Stimulated activated naive CD8-positive, alpha-beta T cell treated with anti-CD3 and anti-CD28 coated beads, Interleukin-15, Interleukin-2, amounts not matched to agents 100 U/mL and 50 U/mL, for 24 hours (primary cell): Measurements from ENCODE around the gene ADCYAP1.

ENCODE experiments used
- ATAC-seq: fragments of 150-1000 bp; cut with Tn5 transposase; one replicate; pipeline ENCODE4 v1.10.0; 2021
- DNase-seq: peaks from one replicate; pipeline ENCODE4 v3.0.0; 2021

ADCYAP1 gene

DNA sequence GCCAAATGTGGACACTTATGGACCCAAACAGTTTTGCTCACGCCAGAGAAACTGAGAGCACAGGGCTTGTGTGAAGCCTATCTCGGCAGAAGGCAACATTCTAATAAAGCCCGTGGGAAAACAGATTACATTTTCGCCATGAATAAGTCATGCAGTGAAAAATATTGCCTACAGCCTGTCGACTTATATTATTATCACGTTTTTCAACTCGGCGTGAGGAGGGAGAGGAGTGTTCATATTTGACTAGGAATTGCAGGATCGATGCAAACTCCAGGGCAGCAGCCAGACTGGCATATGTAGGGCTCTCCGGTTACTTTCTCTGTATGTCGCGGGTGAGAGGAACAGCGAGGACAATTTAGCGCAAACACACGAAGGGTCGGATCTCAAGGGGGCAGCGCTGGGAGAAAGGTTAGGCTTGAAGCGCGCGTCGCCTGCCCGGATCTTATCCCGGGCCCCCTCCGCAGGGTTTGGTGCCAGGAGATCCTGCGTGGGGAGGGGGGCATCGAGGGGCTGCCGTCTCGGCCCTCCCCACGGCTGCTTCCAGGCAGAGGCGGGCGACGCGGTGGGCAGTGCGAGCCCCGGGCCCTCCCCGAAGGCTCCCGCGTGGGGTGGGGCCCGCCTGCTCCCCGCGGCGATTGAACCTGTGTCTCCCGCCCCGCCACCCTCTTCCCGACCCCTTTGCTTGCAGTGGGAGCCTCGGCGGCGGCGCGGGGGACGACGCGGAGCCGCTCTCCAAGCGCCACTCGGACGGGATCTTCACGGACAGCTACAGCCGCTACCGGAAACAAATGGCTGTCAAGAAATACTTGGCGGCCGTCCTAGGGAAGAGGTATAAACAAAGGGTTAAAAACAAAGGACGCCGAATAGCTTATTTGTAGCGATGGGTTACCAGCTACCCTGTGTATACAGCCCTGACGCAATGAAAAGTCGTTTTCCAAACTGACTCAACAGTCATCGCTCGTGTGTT lies 4.4 kb downstream of the ADCYAP1 start:
- DNase-seq (no peak), ATAC-seq (no peak)

- ATAC-seq (no peak), DNase-seq (no peak)
These were observed 5.6 kb downstream of the ADCYAP1 start for GRCh38 chr18:910247-910646.

DNA sequence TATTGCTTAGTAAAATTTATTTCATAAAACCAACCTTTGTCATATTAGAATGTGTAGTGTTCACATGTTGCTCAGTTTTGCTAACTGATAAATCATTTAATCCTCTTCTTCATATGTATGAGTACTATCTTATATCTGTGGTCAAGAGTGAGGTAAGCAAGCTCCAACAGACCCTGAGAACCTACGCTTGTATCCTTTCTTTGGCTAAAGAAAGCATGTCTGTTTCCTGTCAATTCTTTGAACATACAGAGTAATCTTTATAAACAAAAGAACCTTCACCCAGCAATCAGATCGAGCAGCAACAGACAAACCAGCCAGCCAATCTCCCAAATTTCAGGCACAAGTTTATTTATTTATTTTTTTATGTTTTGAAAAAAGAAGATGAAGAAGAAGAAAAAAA lies 6.4 kb downstream of the ADCYAP1 start:
- ATAC-seq = no peak
- DNase-seq = no peak

GRCh38 chr18:911486-911885 lies 6.8 kb downstream of the ADCYAP1 start:
- ATAC-seq (no peak), DNase-seq (no peak)

DNA sequence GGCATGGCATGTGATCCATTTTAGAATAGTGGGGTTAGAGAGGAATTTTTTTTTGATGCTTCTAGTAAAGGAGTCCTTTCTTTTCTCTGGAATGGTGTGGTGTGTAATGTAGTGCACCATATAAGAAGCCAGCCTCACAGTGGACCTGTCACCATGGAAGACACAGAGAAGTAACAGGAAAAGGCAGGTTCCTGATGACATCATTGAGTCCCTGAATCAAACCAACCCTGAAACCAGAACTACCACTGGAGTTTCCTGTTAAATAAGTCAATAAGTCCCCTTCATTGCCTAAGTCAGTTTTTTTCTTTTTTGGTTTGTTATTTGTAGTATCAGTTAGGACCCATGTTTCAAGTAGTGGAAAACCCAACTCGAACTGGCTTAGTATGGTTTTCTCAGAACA lies 11.9 kb downstream of the ADCYAP1 start:
- ATAC-seq = no peak

GRCh38 chr18:919078-919477 lies 14.4 kb downstream of the ADCYAP1 start:
- DNase-seq (no peak), ATAC-seq (no peak)

More for the DNA sequence above, 11.9 kb downstream of the ADCYAP1 start:
- DNase-seq = no peak

DNA sequence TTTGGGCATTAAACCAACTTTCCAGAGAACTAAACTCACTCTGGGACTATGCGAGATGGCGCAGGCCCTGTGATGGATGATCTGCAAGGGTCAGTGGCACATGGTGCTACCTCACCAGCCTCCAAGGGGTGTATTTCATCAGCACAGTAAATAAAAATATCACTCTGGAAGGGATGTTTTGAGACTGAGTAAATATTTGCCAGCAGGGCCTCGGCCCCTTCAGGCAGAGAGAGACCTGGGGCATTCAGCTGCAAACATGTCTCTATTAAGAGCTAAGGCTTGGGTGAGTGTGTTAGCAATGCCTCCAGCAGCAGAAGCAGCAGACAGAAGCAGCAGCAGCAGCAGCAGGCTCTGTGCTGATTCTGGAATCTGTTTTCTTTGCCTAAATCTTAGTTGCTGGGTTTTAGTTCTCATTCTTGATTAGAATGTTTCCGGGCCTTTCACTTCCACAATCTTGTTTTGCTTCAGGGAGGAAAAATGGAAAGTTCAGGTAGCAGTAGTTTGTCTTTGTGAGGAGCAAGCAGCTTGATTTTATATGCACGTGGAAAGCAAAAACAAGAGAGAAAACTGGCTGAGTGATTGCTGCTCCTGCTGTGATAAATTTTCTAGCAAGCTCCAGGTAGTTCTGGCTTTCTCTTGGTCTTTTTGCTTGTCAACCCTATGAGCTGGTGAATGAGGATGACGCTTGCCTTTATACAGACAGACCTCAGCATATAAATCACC lies 18.6 kb downstream of the ADCYAP1 start:
- no peak for ATAC-seq

DNA sequence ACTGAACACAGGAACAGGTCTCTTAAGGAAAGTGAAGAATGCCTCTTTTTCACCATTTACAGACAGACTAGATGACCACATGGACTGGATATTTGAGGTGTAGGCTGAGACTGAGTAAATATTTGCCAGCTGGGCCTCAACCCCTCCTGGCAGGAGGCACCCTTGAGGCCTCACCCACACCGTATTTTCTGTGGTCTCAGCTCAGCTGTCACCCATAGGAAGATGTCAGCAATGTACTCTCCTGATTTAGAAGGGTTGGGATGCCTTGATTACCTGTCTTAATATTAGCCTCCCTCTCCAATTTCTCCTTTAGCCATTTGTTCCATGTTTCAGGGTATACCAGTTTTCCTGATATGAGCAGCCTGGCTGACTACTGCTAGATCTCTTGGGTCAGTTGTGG lies 20.3 kb downstream of the ADCYAP1 start:
- ATAC-seq (no peak), DNase-seq (no peak)

More for the DNA sequence above, 18.6 kb downstream of the ADCYAP1 start:
- DNase-seq = no peak

- DNase-seq (no peak), ATAC-seq (no peak)
These were observed 22.3 kb downstream of the ADCYAP1 start for GRCh38 chr18:926946-927345.

- DNase-seq (no peak), ATAC-seq (no peak)
These were observed 28.4 kb downstream of the ADCYAP1 start for GRCh38 chr18:933082-933481.

GRCh38 chr18:934518-935133 lies 30.0 kb downstream of the ADCYAP1 start:
- ATAC-seq (no peak), DNase-seq (no peak)

- ATAC-seq (no peak), DNase-seq (no peak)
These were observed 32.3 kb downstream of the ADCYAP1 start for GRCh38 chr18:936941-937340.

GRCh38 chr18:939166-939565 lies 34.5 kb downstream of the ADCYAP1 start:
- DNase-seq = no peak
- ATAC-seq = no peak

DNA sequence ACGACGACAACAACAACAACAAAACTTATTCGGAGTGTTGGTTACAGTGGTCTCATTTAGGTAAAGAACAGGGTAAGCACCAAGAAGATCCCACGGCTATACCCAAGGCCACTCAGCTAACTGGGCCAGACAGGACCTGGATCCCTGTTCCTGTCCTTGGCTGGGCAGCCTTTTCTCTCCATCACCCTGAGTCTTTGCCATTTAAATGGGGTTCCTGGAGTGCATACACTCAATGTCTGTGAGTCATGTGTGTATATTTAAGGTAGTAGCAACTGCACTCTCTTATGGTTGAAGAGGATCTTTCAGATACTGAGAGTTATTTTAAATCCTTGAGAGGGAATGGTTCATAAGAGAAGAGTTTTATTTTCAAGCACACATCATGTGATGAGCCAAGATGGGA lies 35.3 kb downstream of the ADCYAP1 start:
- DNase-seq = no peak
- ATAC-seq = no peak

DNA sequence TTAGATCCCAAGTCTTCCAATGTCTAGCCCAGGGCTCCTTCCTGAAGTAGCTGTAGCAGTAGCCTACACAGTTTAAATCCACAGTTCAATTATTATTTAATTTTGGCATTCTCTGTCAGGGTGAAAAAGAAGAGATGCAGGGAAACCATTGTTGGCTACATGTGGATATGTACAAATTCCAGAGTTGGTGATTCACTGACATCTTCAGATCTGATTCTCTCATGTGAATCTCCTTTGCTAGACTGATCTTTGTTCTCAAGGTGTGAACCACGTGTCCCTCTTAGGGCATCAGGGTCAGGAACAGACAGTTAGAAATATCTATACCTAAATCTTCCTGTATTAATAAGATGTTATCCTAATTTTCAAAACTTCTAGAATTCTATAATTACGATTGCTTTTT lies 36.7 kb downstream of the ADCYAP1 start:
- no peak for DNase-seq
- no peak for ATAC-seq

- no peak for ATAC-seq
- DNase-seq = no peak
These were observed 39.8 kb downstream of the ADCYAP1 start for GRCh38 chr18:944440-944839.

DNA sequence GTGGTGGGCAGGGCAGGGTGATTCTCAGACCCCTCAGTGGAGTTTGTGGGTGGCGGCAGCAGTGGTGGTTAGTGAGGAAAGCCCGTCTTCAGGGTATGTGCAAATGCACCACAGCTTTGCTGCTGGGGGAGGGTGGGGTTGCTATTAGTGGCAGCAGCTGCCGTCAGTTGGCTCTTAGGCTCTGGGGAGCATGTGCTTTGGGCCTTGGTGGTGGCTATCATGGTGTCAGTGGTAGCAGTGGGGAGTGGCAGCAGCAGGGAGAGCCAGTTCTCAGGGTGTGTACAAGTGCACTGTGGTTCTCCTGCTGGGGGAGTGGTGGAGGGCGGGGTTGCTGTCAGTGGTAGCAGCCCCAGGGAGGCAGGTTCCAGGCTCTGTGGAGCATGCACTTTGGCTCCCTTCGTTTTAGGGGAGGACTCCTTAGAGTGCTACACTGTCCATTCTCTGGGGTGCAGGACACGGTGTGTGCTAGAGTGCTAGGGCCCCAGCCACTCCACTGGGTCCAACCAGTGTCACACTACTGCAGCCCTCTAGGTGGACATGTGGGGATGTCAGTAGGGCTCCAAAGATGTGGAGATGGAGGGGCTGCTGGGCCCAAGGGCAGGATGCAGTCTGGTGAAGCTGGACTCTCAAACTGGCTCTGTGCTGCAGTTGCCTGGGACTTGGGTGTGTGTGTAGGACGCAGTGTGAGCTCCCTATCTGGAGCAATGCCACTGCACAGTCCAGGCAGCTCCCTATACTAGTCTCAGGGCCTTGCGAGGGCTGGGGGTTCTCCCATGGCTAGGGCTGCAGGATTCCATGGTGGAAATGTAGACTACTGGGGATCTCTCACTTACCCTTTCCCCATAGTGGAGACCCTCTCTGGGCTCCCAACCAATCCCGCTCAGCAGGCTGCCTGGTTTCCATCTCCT lies 45.3 kb downstream of the ADCYAP1 start:
- ATAC-seq = peak; percentile 40
- DNase-seq = no peak

- ATAC-seq = no peak
These were observed 46.3 kb downstream of the ADCYAP1 start for GRCh38 chr18:950882-951495.

GRCh38 chr18:955384-956066 lies 50.9 kb downstream of the ADCYAP1 start:
- ATAC-seq (no peak), DNase-seq (no peak)

More at GRCh38 chr18:950882-951495, 46.3 kb downstream of the ADCYAP1 start:
- no peak for DNase-seq

- ATAC-seq = no peak
These were observed 53.2 kb downstream of the ADCYAP1 start for GRCh38 chr18:957829-958228.

DNA sequence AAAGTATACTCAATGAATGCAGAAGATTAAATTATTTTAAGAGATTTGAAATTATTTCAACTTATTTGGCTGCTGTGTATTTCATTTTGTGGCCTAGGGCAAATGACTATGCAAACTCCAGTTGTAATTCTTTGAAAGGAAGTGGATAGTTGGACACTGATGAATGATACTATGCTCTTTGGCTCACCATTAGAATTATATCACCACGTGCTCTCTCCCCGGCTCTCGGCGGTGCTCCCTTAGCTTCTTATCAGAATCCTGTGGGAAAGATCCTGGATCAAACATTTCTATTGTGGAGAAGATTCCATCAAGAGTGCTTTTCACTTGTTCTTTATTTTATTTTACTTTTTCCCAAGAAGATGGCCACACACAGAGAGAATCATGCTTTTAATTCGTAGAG lies 55.2 kb downstream of the ADCYAP1 start:
- no peak for ATAC-seq
- DNase-seq = no peak

More at GRCh38 chr18:957829-958228, 53.2 kb downstream of the ADCYAP1 start:
- DNase-seq = no peak
